CD14-positive monocyte (primary cell): ENCODE results near the gene NMT1. TPM values are rescaled to one million over a fixed set of nuclear protein-coding genes. Genes with fewer than 3 reads are reported as not detected.

Experiments
- DNase-seq, 3 donors: peaks; one replicate each; pipeline ENCODE4 v3.0.0-alpha.2; 2011 to 2022
- H2AFZ ChIP-seq: 2 replicates; pipeline ENCODE4 v1.6.0; 2012; ENCODE audit warnings: mild to moderate bottlenecking, low read depth, low read length, inconsistent platforms; ENCODE audit not compliant: insufficient read depth, poor library complexity, severe bottlenecking
- H3K27ac ChIP-seq, 2 donors: 1 replicate in 1 of 2; 2 replicates in 1 of 2; pipeline ENCODE4 v1.5.1; 2012 to 2013; ENCODE audit warnings: low read length in 2 of 2, control low read depth in 1 of 2, inconsistent platforms in 1 of 2, low read depth in 1 of 2, mild to moderate bottlenecking in 1 of 2
- H3K27me3 ChIP-seq, 2 donors: one replicate each; pipeline versions ENCODE4 v1.6.0 to v1.6.1; 2011 to 2013; ENCODE audit warnings: low read length in 2 of 2; ENCODE audit not compliant: control insufficient read depth in 2 of 2, insufficient read depth in 2 of 2
- H3K36me3 ChIP-seq, 2 donors: replicated peaks in 1 of 2; 1 replicate in 1 of 2; 2 replicates in 1 of 2; pipeline versions ENCODE4 v1.5.1 to v1.6.1; 2012 to 2013; ENCODE audit warnings: low read length in 2 of 2, control low read depth in 1 of 2, inconsistent platforms in 1 of 2, mild to moderate bottlenecking in 1 of 2; ENCODE audit not compliant: insufficient read depth in 2 of 2, control insufficient read depth in 1 of 2
- H3K4me1 ChIP-seq, 2 donors: 1 replicate in 1 of 2; 2 replicates in 1 of 2; pipeline versions ENCODE4 v1.5.1 to v1.6.1; 2012 to 2013; ENCODE audit warnings: low read length in 2 of 2, control low read depth in 1 of 2, inconsistent platforms in 1 of 2, mild to moderate bottlenecking in 1 of 2, moderate library complexity in 1 of 2; ENCODE audit not compliant: insufficient read depth in 2 of 2, control insufficient read depth in 1 of 2
- H3K4me2 ChIP-seq: replicated peaks from 2 replicates; pipeline ENCODE3; 2012; ENCODE audit warnings: low read length, moderate library complexity, mild to moderate bottlenecking; ENCODE audit not compliant: poor library complexity, severe bottlenecking; ENCODE audit errors: extremely low read depth
- H3K4me3 ChIP-seq, 3 experiments: fragments of 200-600 bp in 1 of 3; sonication (generic) in 1 of 3; replicated peaks in 1 of 3; 1 replicate in 2 of 3; 2 replicates in 1 of 3; pipeline ENCODE4 v1.5.1; 2011 to 2013; ENCODE audit warnings: low read length in 3 of 3, mild to moderate bottlenecking in 3 of 3, control low read depth in 2 of 3, low read depth in 2 of 3, inconsistent platforms in 1 of 3, moderate library complexity in 1 of 3
- H3K79me2 ChIP-seq: 2 replicates; pipeline ENCODE4 v1.6.0; 2012; ENCODE audit warnings: mild to moderate bottlenecking, control low read depth, inconsistent platforms, low read length, moderate library complexity; ENCODE audit not compliant: insufficient read depth
- H3K9ac ChIP-seq: 2 replicates; pipeline ENCODE4 v1.6.0; 2017; ENCODE audit warnings: low read length, mild to moderate bottlenecking; ENCODE audit not compliant: insufficient read depth, poor library complexity, severe bottlenecking
- H3K9me3 ChIP-seq, 2 donors: replicated peaks in 1 of 2; 1 replicate in 1 of 2; 2 replicates in 1 of 2; pipeline versions ENCODE4 v1.5.1 to v1.6.1; 2012 to 2013; ENCODE audit warnings: low read length in 2 of 2, control low read depth in 1 of 2; ENCODE audit not compliant: control insufficient read depth in 1 of 2, insufficient read depth in 1 of 2
- H4K20me1 ChIP-seq: 2 replicates; pipeline ENCODE4 v1.6.0; 2012; ENCODE audit warnings: mild to moderate bottlenecking, low read length, control low read depth, moderate library complexity; ENCODE audit not compliant: insufficient read depth
- H3K27ac Mint-ChIP-seq, 7 donors: one replicate each; pipeline ENCODE4 v1.8.0; 2020; ENCODE audit warnings: mild to moderate bottlenecking in 7 of 7, mixed read lengths in 7 of 7, moderate library complexity in 6 of 7, inconsistent platforms in 2 of 7
- H3K27me3 Mint-ChIP-seq, 3 donors: one replicate each; pipeline ENCODE4 v1.8.0; 2021 to 2022; ENCODE audit warnings: low read depth in 3 of 3, mild to moderate bottlenecking in 3 of 3, mixed read lengths in 3 of 3, moderate library complexity in 3 of 3, inconsistent platforms in 1 of 3
- H3K36me3 Mint-ChIP-seq, 2 donors: one replicate each; pipeline ENCODE4 v1.8.0; 2020; ENCODE audit warnings: mixed read lengths in 2 of 2, inconsistent platforms in 1 of 2, mild to moderate bottlenecking in 1 of 2
- H3K4me1 Mint-ChIP-seq: one replicate; pipeline ENCODE4 v1.8.0; 2020; ENCODE audit warnings: mild to moderate bottlenecking, mixed read lengths
- H3K4me3 Mint-ChIP-seq, 2 donors: one replicate each; pipeline ENCODE4 v1.8.0; 2020; ENCODE audit warnings: mild to moderate bottlenecking in 2 of 2, mixed read lengths in 2 of 2, moderate library complexity in 1 of 2
- H3K9me3 Mint-ChIP-seq, 7 donors: one replicate each; pipeline ENCODE4 v1.8.0; 2020 to 2022; ENCODE audit warnings: mixed read lengths in 7 of 7, mild to moderate bottlenecking in 6 of 7, moderate library complexity in 6 of 7, inconsistent platforms in 2 of 7
- CTCF ChIP-seq: fragments of 200-600 bp; IDR thresholded peaks from one replicate; pipeline ENCODE4 v1.8.0; 2022; ENCODE audit warnings: antibody characterized with exemption, mild to moderate bottlenecking
- WGBS: methylation state at CpG from one replicate; pipeline ENCODE4 v1.1.5; 2013; ENCODE audit warnings: missing lambda C conversion rate; ENCODE audit not compliant: insufficient coverage; 5-methylcytosine and 5-hydroxymethylcytosine counted together
- intact Hi-C, 2 donors: fragments of 100-400 bp; cut with micrococcal nuclease; formaldehyde crosslinking; loops; one replicate each; pipeline versions ENCODE4 v1.15.0 to v1.15.1; 2023
- polyA plus RNA-seq, 3 donors: library from polyadenylated mRNA; depleted of rRNA in 1 of 3; unstranded in 2 of 3; stranded (reverse) in 1 of 3; fragments of 300-500 nt in 2 of 3; fragments of >200 nt in 1 of 3; fragmentation: Illumina TruSeq in 2 of 3; gene quantifications; 1 replicate in 2 of 3; 2 replicates in 1 of 3; pipeline ENCODE4 v1.2.3, GENCODE V29; 2012 to 2021

Gene NMT1
- polyA plus RNA-seq, 3 donors: 27.2 to 50.2 (median 45.1) TPM

- no peak overlapping the region for H3K4me2 ChIP-seq
- peaks cover 0 to 2% (median 2%) of the 10 kb centered on the region in 3 donors for H3K27me3 Mint-ChIP-seq
- H4K20me1 ChIP-seq: peaks cover 59% of the 10 kb centered on the region
- H3K27ac ChIP-seq: no peak overlapping the region
- H3K79me2 ChIP-seq: peaks cover 2% of the 10 kb centered on the region
- no peaks in the 10 kb centered on the region for H3K9me3 Mint-ChIP-seq
- no peak for TF ChIP-seq CTCF
- H3K36me3 ChIP-seq: peaks cover 89 to 100% of the 10 kb centered on the region in 2 donors
- H3K9me3 ChIP-seq: no peaks in the 10 kb centered on the region
- H3K4me3 Mint-ChIP-seq: no peak overlapping the region
- H3K4me3 ChIP-seq: no peak overlapping the region
- H3K9ac ChIP-seq: no peak overlapping the region
- WGBS: 95% methylated on average over 9 of the region's 11 CpGs
- intact Hi-C loops: loop anchor here in 1 of 2 donors (10.0 kb wide), 1 partner anchor 167 kb away; no protein-coding TSS in a partner anchor
- no peak overlapping the region for H2AFZ ChIP-seq
- H3K27me3 ChIP-seq: no peaks in the 10 kb centered on the region
- peak overlapping the region in 1 of 7 donors; percentile 2 for H3K27ac Mint-ChIP-seq
- DNase-seq: no peak
- peaks cover 82 to 100% of the 10 kb centered on the region in 2 donors for H3K36me3 Mint-ChIP-seq
- H3K4me1 ChIP-seq: no peaks in the 10 kb centered on the region
- H3K4me1 Mint-ChIP-seq: no peaks in the 10 kb centered on the region
Observed at GRCh38 chr17:45091778-45092425, 30.8 kb downstream of the NMT1 start.

- Histone ChIP-seq H3K4me3 (no peak overlapping the region), H3K36me3 (peaks cover 89 to 100% of the 10 kb centered on the region in 2 donors), H3K79me2 (peaks cover 2% of the 10 kb centered on the region), H3K9me3 (no peaks in the 10 kb centered on the region), H3K4me2 (no peak overlapping the region), H3K9ac (no peak overlapping the region), H2AFZ (no peak overlapping the region), H4K20me1 (peaks cover 59% of the 10 kb centered on the region), H3K4me1 (no peaks in the 10 kb centered on the region), H3K27ac (no peak overlapping the region), H3K27me3 (no peaks in the 10 kb centered on the region)
- no peaks in the 10 kb centered on the region for H3K4me1 Mint-ChIP-seq
- no peaks in the 10 kb centered on the region for H3K9me3 Mint-ChIP-seq
- H3K36me3 Mint-ChIP-seq: peaks cover 83 to 100% of the 10 kb centered on the region in 2 donors
- WGBS: 92% methylated on average over 4 of the region's 6 CpGs
- peaks cover 0 to 2% (median 2%) of the 10 kb centered on the region in 3 donors for H3K27me3 Mint-ChIP-seq
- intact Hi-C loops: loop anchor here in 1 of 2 donors (10.0 kb wide), 1 partner anchor 168 kb away; no protein-coding TSS in a partner anchor
- H3K4me3 Mint-ChIP-seq: no peak overlapping the region
- DNase-seq: no peak
- TF ChIP-seq CTCF: no peak
- H3K27ac Mint-ChIP-seq: peak overlapping the region in 3 of 7 donors; percentile 15 to 37 (median 17)
Observed at GRCh38 chr17:45092911-45093430, 31.9 kb downstream of the NMT1 start.
